ENCODE measurements around the gene DUS4L.

Gene DUS4L

DNA sequence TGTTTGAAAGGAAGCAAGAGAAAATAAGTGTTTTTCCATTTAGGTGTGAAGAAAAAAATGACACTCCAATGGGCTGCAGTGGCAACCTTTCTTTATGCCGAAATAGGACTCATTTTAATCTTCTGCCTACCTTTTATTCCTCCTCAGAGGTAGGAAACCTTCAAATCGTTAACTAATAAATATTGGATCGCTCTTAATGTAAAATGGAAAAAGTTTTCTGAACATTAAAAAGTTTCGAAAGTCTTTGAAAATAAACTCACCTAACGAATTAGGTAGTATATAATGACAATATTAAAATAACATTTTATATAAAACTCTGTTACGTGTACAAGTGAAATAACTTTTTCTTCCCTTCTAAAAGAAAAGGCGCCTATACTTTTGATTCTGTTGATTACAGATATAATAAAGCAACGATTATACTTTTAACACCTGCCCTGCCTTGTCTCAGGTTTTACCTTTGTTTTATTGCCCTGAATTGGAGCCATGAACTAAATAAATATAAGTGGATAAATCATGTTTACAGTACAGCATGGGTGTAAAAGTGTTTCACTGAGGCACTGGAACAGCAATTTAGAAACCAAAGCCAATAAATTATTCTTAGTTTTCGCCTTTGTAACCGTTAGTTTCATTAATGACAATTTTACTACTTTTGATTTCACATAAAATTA lies 17.1 kb downstream of the DUS4L start:
- no peak for DNase-seq

DNA sequence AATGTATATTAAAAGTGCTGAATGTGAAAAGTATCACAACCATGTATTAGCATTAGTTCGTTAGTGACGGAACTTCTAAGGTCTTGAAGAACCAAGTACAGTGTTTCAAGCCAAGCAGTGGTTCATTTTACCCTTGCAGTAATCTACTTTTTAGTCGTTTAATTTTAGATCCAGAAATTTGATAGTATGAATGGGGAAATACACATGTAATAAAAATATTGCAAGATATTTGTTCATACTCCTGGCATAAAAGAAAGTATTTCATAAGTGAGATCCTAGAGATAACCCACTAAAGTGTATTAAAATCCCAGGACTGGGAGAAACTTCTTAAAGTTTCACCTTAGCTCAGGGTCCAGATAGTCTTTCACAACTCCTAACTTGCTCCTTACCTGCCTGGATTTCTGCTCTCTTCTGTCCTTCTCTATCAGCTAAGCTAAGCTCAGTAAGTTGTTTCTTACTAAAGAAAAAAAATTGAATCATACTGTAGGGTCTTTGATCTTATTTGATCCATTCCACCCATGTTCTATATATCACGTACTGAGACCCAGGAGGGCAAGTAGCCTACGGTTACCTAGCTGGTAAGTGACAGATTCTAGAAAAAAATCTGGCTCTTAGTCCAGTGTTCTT lies 17.7 kb downstream of the DUS4L start:
- no peak for DNase-seq

DNA sequence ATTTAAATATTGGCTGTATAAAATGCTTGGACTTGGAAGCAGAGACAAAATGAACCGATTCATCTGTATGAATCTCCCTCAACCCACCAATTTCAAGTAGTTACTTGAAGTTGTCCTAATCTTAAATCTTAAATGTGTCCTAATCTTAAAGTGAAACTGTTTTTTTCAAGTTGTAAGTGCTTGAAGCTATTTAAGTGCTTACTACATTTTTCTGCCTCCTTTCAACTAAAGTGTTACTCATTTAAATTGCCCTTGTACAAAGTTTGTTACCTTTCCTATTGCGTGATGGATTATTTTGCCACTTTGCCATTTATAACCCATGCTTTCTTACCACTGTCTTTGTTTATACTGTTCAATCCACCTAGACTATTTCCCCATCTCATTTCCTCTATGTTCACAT lies 19.1 kb downstream of the DUS4L start:
- no peak for DNase-seq

DNA sequence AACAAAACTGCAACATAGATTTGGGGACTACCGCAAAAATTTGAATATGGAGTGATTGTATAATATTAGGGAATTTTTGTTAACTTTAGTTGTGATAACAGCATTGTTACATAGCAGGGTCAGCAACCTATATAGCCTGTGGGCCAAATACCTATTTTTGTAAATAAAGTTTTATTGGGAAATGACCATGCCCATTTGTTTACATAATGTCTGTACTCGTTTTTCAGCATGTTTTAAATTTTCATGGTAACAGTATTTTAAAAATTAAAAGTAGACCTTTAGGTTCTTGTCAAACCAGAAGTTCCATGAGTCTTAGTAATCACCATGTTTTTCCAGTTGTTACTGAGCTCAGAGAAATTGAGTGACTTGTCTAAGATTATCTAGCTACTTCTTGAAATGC lies 20.9 kb downstream of the DUS4L start:
- no peak for DNase-seq

DNA sequence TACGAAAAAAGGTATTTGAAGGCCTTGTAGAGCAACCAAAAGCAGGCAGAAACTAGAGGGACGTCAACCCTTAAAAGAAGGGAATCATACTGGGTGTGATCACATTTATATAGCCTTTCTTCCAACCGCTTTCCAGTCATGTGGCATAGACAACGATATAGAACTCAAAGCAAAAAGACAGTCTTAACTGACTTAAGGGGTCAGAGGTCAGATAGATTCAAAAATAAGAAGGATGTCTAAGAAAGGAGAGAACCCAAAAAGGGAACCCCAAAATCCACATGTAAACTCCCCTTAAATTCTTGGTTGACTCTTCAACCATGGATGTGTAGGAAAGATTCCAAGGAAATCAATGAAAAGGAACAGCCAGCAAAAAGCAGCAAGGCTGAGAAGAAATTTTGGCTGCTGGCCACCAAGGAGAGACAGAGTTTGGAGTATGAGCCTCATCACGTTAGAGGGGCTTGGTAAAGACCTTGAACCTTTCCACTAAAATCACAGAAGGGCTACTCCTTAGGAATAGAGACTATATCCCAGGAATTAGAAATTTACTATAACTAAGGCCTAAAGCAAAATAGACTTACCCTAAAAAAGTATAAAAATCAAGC lies 24.9 kb downstream of the DUS4L start:
- no peak for DNase-seq

DNA sequence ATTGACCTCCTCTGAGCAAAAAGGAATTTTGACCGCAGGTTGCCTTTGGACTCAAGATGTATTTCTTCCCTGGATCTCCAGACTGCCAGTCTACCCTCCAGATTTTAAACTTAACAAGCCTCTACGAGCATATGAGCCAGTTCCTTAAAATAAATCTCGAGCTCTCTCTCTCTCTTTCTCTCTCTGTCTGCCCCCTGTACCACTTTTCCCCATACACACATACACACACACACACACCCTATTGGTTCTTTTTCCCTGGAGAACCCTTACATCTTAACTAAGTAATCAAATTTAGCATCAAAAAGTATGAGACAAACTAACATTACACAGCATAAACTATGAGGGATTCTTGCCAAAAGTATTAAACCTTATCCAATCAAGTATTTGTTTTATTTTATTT lies 27.6 kb downstream of the DUS4L start:
- no peak for DNase-seq

DNA sequence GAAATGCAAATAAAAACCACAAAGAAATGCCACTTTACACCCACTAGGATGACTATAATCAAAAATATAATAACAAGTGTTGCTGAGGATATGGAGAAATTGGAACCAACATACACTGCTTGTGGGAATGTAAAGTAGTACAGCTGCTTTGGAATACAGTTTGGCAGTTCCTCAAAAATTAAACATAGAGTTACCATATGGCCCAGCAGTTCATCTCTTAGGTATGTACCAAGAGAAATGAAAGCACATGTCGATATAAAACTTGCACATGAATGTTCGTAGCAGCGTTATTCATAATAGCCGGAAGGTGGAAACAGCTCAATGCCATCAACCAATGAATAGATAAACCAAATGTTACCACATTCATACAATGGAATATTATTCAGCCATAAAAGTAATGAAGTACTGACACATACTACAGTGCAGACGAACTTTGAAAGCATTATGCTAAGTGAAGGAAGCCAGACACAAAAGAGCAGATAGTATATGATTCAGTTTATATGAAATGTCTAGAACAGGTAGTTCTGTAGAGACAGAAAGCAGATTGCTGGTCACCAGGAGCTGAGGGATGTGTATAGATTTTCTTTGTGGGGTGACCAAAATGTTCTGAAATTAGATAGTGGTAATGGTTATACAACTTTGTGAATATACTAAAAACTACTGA lies 28.7 kb downstream of the DUS4L start:
- no peak for DNase-seq

DNA sequence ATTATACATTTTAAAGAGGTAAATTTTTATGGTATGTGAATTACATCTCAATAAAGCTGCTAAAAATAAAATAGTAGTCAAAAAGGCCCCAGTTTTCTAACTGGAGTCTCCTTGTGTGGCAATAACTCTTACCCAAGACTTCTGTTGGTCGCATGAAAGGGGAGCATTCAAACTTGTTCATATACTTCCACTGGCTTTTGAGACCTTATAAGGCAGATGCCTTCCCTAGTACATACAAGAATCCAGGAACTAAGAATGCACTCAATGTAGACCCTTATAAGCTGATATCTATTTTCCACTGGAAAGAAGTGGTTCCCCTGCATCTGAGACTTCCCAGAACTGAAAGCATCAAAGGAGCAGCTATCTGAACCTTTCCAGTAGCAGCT lies 29.2 kb downstream of the DUS4L start:
- no peak for DNase-seq

DNA sequence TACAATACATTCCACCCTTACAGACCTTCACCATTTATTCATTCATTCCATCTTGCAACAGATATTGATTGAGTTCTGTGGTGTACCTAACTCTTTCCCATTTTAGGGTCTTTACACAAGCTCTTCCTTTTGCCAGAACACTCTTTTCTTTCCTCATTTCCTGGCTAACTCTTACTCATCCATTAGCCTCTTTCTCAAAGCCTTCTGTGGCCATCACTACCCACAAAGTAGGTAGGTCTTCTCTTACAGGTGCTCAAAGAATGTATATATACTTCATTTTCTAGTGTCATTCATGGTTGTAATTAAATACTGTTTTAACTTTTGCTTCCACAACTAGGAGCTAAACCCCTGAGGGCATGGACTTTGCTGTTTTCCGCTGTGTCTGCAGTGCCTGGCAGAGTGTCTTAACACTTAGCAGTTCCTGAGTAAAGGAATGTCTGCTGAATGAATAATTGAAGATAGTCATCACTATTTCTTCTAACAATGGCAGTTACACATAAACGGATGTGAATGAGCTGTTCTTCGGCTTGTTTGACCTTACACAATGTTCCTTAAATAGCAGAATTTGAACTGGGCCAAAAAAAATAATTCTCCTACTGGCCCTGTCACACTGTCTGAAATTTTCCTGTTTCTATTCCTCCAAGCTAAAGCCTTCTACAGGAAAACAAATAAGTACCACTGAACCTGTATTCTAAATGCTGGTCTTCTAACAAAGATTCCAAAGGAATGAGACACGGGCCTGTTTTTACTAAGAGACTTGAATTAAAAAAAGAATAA lies 31.4 kb downstream of the DUS4L start:
- DNase-seq, result no peak

DNA sequence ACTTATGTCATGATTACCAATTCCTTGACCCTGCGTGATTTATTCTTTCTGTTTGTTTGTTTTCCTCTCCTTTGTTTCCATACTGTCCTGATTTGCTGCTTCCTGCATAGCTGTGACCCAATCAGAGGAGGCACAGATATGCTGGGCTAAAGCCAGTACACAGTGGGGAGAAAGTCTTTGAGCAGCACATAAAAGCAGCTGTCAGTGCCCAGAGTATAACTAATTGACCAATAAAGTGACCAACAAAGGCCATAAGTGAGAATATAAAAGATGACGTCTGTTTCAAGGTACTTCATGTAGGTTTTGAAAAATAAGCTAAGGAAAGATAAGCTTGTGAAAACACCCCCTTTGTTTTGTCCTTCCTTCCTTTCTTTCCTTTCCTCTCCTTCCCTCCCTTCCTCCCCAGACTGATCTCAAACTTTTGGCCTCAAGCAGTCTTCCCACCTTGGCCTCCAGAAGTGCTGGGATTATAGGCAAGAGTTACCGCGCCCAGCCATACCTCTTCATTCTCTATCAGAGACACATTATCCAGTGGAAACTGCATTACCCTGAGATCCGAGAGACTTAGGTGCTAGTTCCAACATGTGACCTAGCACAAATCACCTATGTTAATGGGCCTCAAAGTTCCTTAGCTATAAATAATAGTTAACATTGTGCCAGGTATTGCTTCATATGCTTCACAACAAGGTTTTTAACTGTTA lies 33.3 kb downstream of the DUS4L start:
- no peak for DNase-seq

DNA sequence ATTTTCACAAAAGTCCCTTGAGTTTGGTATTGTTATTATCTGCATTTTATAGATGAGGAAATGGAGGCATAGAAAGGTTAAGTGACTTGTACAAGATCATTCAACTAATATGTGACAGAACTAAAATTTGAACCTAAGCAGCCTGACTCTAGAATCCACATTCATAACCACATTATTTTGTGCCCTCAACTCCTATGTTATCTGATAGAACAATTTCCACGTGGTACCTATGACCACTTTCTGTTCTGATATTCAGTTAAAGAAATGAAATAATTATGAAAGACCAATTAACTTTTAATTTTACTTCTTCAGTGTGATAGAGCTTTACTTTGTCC lies 33.8 kb downstream of the DUS4L start:
- no peak for DNase-seq

DNA sequence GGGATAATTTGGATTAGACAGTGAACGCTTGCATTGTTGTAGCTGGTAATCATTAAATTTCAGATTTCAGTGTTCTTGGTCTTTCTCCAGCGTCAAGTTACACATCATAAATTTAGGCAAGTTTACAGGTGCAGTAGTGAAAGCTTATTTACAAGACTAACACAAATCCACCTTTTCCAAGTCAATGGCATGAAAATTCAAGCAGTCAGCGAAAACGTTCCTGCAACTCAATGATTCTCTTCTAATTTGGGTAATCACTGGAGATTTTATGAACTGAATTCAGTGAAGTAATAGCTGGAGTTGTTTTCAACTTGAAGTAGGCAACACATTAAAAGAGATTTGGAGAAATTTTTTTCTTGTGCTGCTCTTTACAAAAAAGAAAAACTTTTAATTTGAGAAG lies 34.2 kb downstream of the DUS4L start:
- DNase-seq, result no peak

DNA sequence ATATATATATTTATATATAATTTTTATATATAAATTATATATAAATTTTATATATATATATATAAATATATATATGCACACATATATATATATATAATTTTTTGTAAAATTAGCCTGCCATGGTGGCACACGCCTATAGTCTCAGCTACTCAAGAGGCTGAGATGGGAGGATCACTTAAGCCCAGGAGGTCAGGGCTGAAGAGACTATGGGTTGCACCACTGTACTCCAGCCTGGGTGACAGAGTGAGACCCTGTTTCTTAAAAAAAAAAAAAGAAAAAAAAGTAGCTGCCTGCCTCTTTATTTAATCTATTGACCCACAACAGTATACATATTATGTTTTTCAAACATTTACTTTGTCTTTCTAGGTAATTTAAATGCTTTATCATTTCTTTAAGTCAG lies 35.5 kb downstream of the DUS4L start:
- DNase-seq, result no peak

DNA sequence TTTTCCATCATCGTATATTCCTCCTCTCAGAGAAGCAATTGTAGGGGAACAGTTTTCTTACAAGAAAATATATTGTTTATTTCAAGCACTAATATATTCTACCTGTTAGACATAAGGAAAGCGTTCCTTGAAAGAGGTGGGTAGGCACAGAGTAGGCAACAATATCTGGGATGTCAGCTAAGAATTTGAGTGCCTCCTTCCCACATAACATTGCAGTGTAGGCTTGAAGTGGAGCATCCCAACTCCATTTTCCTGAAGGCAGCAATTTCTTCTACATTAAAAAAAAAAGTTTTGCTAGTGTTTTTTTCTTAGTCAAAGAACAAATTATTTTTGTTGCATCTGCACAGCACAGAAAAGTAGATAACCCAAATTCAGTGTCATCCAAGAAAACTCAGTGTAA lies 37.0 kb downstream of the DUS4L start:
- no peak for DNase-seq

DNA sequence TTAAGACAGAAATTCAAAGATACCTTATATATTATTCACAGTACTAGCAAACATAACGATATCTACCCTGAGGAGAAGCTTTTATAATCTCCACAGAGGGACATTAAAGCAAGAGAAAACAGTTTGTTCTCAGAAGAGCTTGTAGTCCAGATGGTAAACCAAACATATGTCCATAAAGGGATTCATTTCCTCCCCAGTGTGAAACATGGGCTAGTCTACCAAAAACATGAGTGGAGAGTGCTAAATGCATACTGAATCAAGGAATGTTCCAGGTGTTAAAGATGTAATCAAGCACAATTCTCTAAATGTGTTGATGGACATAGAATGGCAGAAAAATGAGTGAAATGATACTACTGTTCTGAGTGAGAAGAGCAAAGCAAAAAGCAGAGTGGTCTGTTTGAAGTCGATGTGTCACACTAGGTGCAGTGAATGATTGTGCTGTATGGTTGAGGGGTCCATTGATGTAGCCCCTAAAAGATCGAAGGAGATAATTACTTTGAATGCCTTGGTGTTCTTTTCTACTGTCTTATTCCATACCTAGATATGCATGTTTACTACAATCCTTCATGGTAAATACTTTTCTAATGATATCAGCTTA lies 41.5 kb downstream of the DUS4L start:
- no peak for DNase-seq

DNA sequence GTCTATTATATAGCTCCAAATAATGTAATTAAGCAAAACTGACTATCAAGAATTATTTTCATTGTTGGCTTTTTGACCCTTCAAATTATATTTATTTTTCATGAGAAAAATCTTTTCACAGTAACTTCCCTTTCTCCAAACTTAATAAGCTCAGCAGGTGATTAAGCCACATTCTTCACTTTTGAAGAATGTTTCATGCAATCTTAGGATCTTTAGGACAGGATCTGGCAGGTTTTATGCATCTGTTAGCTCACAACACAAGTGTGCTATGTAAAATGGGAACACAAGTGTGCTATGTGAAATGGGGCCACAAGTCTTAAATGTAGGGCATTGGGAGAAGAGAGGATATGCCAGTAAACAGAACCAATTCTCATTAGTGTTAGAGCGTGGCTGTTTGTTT lies 42.5 kb downstream of the DUS4L start:
- DNase-seq, result no peak

DNA sequence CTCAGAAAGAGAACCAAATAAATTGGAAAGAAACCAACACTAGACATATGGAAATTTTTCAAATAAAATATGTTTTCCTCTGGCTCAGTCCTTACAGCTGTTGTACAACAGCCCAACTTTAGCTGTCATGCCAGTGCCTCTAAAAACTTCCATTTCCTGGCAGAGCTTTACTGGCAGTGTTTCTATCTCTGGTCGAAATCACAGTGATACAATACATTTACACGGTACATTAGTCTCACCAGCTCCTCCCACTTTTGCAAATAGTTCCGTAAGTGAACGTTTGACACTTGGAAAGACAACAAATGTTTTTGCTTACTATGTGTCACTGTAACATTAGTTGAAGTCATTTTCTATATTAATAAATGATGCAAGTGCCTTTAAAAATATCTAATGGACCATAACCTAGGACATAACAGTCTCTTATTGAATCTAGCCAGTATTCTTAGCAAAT lies 46.1 kb downstream of the DUS4L start:
- no peak for DNase-seq

DNA sequence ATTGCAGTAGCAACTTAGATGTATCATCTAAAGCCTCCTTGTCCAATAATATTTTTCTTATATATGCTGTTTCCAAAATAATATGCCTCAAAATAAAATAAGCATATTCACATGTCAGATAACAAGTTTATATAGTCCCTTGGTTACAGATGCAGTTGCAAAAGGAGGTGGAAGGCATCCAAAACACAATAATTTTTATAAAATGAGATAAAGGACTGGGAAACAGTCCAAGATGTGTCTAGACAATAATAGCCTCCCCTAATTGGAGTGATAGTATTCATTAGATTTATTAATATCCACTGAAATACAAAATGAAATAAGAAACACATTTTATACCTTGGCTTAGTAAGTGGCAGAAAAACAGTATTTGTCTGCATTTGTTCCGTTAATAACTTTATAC lies 46.6 kb downstream of the DUS4L start:
- DNase-seq, result no peak

DNA sequence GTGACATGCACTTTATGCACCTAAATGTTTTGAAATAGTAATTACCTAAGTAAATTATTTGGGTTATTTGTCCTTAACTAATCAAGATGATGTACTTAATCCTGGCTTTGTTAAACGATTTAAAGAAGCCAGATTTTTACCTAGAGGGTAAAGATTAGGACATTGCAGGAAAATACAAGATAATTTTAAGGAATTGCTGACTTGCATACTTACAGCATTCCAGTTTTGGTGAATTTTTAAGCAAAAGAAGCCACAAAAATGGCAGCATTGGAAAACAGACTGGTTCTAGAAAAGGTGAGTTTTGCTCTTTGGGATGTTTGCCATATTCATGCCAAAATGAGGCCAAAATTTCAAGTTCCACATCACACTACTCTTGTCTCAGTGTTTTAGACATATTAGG lies 49.7 kb downstream of the DUS4L start:
- DNase-seq, result no peak

DNA sequence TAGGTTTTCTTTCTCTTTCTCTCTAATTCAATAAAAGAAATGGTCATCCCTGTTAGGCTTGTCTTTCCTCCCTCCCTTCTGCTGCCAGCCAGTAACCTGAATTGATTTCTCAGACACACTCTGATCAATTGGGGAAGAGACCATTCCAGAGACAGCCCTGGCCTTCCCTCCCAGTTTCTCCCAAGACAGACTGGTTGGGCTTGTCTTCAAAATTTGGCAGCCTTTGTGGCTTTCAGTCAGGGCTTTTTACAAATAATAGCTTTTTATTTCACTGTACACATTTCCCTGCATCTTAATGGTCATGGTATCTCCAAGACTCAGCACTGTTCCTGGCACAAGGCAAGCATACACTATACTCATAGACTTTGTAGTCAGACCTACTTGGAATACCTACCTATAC lies 50.2 kb downstream of the DUS4L start:
- no peak for DNase-seq

DNA sequence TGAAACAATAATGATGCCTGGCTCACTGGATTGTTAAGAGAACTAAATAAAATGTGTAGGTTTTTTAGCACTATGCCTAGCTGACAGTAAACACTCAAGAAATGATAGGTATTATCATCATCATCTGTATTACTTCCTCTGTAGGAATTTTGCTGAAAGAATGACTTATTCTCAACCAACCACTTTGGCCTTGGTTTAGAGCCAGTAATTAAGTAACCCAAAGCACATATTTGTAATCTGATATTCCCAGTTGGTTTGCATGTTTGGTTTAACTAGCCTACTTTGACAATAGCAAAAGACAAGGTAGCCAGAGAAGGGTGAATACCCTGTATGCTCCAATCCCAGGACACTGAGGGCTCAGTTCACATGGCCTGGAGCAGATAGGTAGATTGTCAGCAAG lies 50.7 kb downstream of the DUS4L start:
- DNase-seq, result no peak

DNA sequence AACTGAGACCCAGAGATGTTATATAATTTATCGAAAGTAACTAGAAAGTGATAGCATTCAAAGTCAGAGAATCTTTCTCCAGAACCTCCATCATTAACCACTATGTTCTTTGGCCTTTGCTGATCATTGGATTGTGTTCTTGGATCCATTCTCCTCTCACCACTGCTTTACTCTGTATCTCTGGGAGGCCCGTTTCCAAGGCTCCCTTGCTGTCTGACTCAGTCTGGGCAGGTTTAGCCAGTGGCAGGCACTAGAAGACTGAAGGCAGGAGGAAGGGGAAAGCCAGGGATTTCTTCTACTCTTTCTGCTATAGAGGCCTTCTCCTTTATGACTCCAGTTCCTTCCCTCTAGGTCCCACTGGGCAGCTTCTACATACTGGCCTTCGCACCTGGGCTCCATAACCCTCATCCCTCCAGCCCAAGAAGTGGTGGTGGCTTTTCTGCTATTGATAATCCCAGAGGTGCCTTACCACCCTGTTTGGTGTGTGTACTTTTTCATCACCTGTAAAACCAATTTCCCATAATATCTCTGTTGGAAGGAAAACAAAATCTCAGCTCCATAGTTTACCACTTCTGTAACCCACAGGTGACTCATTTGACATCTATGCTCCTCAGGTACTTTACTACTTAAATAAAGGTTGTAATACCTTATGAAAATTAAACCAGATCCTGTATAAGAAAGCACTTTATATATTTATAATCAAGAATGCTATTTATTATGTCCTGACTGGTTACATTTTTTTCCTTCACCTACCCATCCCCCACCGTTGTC lies 52.3 kb downstream of the DUS4L start:
- DNase-seq, result no peak

Measured in CD4-positive, alpha-beta T cell treated with Interferon gamma for 1 hour (primary cell).